Activated CD4-positive, alpha-beta T cell treated with anti-CD3 and anti-CD28 coated beads, Interleukin-2, Interleukin-6, amounts not matched to agents 100 ng/mL and 50 ng/mL, durations not matched to agents 16 hours and 8 hours (primary cell): Measurements from ENCODE around the gene NLRP5.
"Not testable (repeated sequence)": the region's sequence is repeated elsewhere in the genome, so short reads cannot be mapped to it uniquely, and the experiment has no call there.

Experiments
- DNase-seq: peaks from one replicate; pipeline ENCODE4 v3.0.0-alpha.2; 2020

Gene NLRP5

GRCh38 chr19:56099638-56100539, 113.3 kb downstream of the NLRP5 start:
- no peak for DNase-seq

- no peak for DNase-seq
These were observed 114.5 kb downstream of the NLRP5 start for GRCh38 chr19:56101095-56101494.

- DNase-seq: no peak
These were observed 115.4 kb downstream of the NLRP5 start for GRCh38 chr19:56101746-56102535.

- DNase-seq: no peak
These were observed 116.5 kb downstream of the NLRP5 start for GRCh38 chr19:56103027-56103614.

GRCh38 chr19:56104423-56104822, 117.8 kb downstream of the NLRP5 start:
- no peak for DNase-seq

- DNase-seq: peak; percentile 44
These were observed 118.6 kb downstream of the NLRP5 start for GRCh38 chr19:56105090-56105701.

GRCh38 chr19:56105831-56106396, 119.3 kb downstream of the NLRP5 start:
- DNase-seq: not testable (repeated sequence)

- DNase-seq: no peak
These were observed 119.8 kb downstream of the NLRP5 start for GRCh38 chr19:56106397-56106849.

- no peak for DNase-seq
These were observed 120.4 kb downstream of the NLRP5 start for GRCh38 chr19:56106993-56107392.

GRCh38 chr19:56107626-56108351, 121.2 kb downstream of the NLRP5 start:
- no peak for DNase-seq

- DNase-seq: no peak
These were observed 122.0 kb downstream of the NLRP5 start for GRCh38 chr19:56108447-56109195.

- no peak for DNase-seq
These were observed 122.7 kb downstream of the NLRP5 start for GRCh38 chr19:56109226-56109625.

GRCh38 chr19:56110515-56111448, 124.2 kb downstream of the NLRP5 start:
- DNase-seq: no peak
